ENCODE measurements around the gene ELK4.

Gene ELK4

GRCh38 chr1:205615789-205616188, 16.0 kb downstream of the ELK4 start:
- no peak for DNase-seq
- Histone ChIP-seq H3K4me1 (no peaks in the 10 kb centered on the region), H3K9me3 (no peaks in the 10 kb centered on the region), H3K36me3 (peaks cover 48 to 74% (median 63%) of the 10 kb centered on the region in 3 donors), H3K4me3 (no peak overlapping the region), H3K27ac (no peak overlapping the region), H3K27me3 (no peaks in the 10 kb centered on the region)
- intact Hi-C loops (cut with DNase I; ENCODE audit: low total_unique reads) = no loop called here
- no peak for TF ChIP-seq CTCF (IDR thresholded peaks at IDR 0.05)

DNA sequence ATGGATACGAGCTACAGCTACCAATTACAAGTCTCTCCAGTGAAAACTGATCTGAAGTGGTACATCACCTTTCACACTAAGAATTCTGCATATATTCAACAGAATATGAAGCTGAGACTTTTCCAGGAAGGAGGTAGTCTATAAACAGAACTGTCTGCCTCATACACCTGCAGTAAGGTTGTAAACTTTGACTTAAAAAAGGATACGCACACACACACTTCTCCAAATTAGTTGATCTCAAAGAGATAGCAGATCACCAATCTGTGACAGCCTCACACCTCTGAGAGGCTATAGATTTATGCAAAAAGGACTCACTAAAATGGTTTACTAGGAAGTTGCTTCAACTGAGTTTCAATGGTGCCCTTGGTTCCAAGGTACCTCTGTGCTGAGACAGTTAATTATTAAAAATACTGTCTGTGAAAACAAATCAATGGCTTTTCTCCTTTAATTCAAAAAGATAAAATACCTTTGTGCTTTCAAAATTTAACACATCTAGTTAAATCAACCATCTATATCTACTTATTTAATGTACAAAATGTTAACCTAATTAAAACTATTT, 17.9 kb downstream of the ELK4 start:
- intact Hi-C loops (cut with DNase I; ENCODE audit: low total_unique reads) = no loop called here
- TF ChIP-seq CTCF (IDR thresholded peaks at IDR 0.05) = no peak
- H3K27ac ChIP-seq = no peak overlapping the region
- no peaks in the 10 kb centered on the region for H3K27me3 ChIP-seq
- peaks cover 34 to 57% (median 47%) of the 10 kb centered on the region in 3 donors for H3K36me3 ChIP-seq
- no peak overlapping the region for H3K4me3 ChIP-seq
- peaks cover 0 to 4% (median 0%) of the 10 kb centered on the region in 4 donors for H3K4me1 ChIP-seq
- DNase-seq = no peak
- H3K9me3 ChIP-seq = no peaks in the 10 kb centered on the region

DNA sequence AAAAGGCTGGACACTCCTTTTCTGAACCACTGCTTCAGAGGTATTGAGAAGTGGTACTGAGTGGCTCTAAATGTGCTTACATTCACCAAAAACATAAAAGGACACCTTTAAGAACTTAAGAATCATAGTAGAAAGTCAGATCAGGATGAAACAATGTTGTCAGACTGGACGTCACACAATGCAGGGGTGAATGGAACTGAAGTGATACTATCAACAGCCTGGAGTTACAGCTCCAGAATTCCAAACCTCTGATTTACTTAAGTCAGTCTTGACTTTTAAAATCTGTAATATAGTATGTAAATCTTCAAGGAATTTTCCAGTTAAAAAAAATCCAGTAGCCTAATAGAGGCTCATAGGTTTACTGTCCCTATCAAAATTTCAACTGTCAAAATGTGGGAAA, 19.3 kb downstream of the ELK4 start:
- Histone ChIP-seq H3K27ac (no peak overlapping the region), H3K4me3 (no peak overlapping the region), H3K9me3 (no peaks in the 10 kb centered on the region), H3K27me3 (no peaks in the 10 kb centered on the region), H3K36me3 (peaks cover 21 to 43% (median 33%) of the 10 kb centered on the region in 3 donors), H3K4me1 (peaks cover 0 to 4% (median 0%) of the 10 kb centered on the region in 4 donors)
- intact Hi-C loops (cut with DNase I; ENCODE audit: low total_unique reads) = no loop called here
- no peak for DNase-seq
- no peak for TF ChIP-seq CTCF (IDR thresholded peaks at IDR 0.05)

- Histone ChIP-seq H3K9me3 (no peaks in the 10 kb centered on the region), H3K27me3 (no peaks in the 10 kb centered on the region), H3K27ac (no peak overlapping the region), H3K4me3 (no peak overlapping the region), H3K36me3 (peaks cover 21 to 39% (median 29%) of the 10 kb centered on the region in 3 donors), H3K4me1 (peaks cover 0 to 4% (median 0%) of the 10 kb centered on the region in 4 donors)
- no peak for DNase-seq
- intact Hi-C loops (cut with DNase I; ENCODE audit: low total_unique reads) = no loop called here
- no peak for TF ChIP-seq CTCF (IDR thresholded peaks at IDR 0.05)
Observed at GRCh38 chr1:205612104-205612503, 19.7 kb downstream of the ELK4 start.

DNA sequence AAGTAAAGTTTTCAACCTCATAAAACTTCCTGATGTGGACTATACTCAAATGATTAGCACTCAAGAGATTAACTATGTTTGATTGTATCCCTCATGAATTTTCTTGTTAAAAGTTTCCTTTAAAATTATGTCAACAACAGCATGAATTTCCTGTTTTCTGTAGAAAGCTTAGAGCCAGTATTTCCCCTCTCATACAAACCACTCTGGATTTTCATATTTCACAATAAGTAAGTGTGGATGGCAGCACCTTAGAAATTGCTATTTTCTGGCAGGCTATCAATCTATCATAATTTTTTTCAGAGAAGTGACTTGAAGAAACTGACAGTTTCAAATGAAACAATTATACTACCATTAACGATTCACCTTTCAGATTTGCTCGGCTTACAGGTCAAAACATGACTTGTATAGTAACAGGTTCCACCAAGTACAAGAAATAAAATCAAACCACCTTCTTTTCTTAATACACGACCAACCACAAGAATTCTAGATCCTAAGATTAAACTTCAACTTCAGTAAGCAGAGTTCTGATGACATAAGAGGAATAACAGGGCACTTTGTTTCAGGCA, 20.8 kb downstream of the ELK4 start:
- Histone ChIP-seq H3K4me3 (no peak overlapping the region), H3K27ac (no peak overlapping the region), H3K36me3 (peaks cover 21 to 36% (median 28%) of the 10 kb centered on the region in 3 donors), H3K4me1 (peaks cover 0 to 4% (median 0%) of the 10 kb centered on the region in 4 donors), H3K9me3 (no peaks in the 10 kb centered on the region), H3K27me3 (no peaks in the 10 kb centered on the region)
- intact Hi-C loops (cut with DNase I; ENCODE audit: low total_unique reads) = no loop called here
- no peak for TF ChIP-seq CTCF (IDR thresholded peaks at IDR 0.05)
- no peak for DNase-seq
